Measurements from ENCODE around the gene FITM1.

Gene FITM1

DNA sequence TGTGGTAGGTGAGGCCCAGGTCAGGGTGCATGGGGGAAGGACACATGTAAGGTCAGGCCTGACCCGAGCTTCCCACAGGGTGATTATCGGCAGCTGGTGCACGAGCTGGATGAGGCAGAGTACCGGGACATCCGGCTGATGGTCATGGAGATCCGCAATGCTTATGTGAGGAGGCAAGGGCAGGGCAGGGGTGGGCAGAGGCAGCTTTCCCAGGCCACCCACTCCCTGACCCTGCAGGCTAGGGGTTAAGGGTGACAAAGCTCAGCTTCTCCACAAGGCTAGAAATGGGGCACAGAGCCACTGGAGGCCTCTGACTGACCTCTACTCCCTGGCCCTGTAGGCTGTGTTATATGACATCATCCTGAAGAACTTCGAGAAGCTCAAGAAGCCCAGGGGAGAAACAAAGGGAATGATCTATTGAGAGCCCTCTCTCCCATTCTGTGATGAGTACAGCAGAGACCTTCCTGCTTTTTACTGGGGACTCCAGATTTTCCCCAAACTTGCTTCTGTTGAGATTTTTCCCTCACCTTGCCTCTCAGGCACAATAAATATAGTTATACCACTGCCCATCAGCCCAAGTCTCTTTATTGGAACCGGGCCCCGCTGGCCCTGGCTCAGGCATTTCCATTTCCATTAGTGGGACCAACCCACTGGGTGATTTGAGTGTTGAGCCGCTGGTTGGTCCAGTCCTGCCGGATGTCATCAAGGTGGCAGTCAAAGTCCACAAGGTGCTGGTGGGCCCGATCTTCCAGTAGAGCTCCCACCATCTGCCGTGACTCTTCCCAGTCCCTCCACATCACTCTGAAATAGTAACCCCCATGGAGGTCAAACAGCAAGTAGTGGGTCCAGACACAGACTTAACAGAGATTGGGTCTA lies 8.2 kb downstream of the FITM1 start:
- Histone ChIP-seq H3K9me2 (ENCODE audit: low read depth, low read length) (no peaks in the 10 kb centered on the region), H3K36me3 (ENCODE audit: insufficient read depth, low read length) (peaks cover 39% of the 10 kb centered on the region), H3K27me3 (ENCODE audit: insufficient read depth, low read length) (no peaks in the 10 kb centered on the region), H3F3A (ENCODE audit: insufficient read depth, low read length) (no peaks in the 10 kb centered on the region), H3K9ac (ENCODE audit: low read length) (no peak overlapping the region), H3K4me1 (ENCODE audit: insufficient read depth, low read length, severe bottlenecking) (peaks cover 37% of the 10 kb centered on the region), H3K79me2 (ENCODE audit: insufficient read depth, low read length) (peaks cover 14% of the 10 kb centered on the region), H2AFZ (ENCODE audit: low read length) (no peak overlapping the region), H3K9me3 (ENCODE audit: low read length) (no peaks in the 10 kb centered on the region), H3K27ac (ENCODE audit: low read depth, low read length, poor library complexity, severe bottlenecking) (no peak overlapping the region), H3K4me2 (ENCODE audit: low read length) (peak overlapping the region; percentile 75; the same call in 1 of the 2 replicates), H3K4me3 (ENCODE audit: low read depth, low read length, poor library complexity, severe bottlenecking) (no peak overlapping the region), H4K20me1 (ENCODE audit: insufficient read depth, low read length) (no peaks in the 10 kb centered on the region)
- TF ChIP-seq, protein P1, sequence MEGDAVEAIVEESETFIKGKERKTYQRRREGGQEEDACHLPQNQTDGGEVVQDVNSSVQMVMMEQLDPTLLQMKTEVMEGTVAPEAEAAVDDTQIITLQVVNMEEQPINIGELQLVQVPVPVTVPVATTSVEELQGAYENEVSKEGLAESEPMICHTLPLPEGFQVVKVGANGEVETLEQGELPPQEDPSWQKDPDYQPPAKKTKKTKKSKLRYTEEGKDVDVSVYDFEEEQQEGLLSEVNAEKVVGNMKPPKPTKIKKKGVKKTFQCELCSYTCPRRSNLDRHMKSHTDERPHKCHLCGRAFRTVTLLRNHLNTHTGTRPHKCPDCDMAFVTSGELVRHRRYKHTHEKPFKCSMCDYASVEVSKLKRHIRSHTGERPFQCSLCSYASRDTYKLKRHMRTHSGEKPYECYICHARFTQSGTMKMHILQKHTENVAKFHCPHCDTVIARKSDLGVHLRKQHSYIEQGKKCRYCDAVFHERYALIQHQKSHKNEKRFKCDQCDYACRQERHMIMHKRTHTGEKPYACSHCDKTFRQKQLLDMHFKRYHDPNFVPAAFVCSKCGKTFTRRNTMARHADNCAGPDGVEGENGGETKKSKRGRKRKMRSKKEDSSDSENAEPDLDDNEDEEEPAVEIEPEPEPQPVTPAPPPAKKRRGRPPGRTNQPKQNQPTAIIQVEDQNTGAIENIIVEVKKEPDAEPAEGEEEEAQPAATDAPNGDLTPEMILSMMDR (IDR thresholded peaks at IDR 0.05; ENCODE audit: low read length) = no peak
- TF ChIP-seq EZH2 (IDR thresholded peaks at IDR 0.05; ENCODE audit: borderline replicate concordance, low read length) = no peak

DNA sequence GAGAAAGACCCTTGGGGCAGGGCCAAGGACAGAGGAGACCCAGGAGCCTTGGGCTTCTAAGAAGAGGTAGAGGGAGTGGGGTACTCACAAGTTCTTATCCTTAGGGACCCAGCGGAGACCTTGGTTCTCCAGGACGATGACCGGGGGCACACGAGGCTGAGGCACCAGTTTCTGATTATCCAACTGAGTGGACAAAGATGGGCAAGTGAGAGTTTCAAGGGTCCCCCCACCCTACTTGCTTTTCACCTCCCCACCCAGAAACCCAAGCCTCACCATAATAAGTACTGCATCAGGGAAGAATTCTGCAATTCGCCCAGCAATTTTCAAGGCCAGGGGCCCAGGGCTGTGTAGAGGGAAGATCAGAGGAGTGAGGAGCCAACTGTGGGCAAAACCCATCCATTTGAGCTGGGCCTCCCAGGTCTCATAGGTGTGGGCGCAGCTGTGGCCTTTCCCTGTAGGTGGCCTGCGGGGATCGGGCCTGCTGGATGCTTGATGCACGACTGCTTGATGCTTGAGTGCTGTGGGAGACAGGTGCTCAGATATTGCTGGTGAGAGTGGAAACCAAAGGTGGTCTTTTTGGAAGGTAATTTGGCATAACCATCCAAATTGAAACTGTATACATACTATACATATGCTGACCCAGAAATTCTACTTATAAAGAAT lies 8.9 kb downstream of the FITM1 start:
- Histone ChIP-seq H3K27ac (ENCODE audit: low read depth, low read length, poor library complexity, severe bottlenecking) (peak overlapping the region; percentile 24), H4K20me1 (ENCODE audit: insufficient read depth, low read length) (no peaks in the 10 kb centered on the region), H3K4me2 (ENCODE audit: low read length) (peak overlapping the region; percentile 75), H3F3A (ENCODE audit: insufficient read depth, low read length) (no peaks in the 10 kb centered on the region), H3K36me3 (ENCODE audit: insufficient read depth, low read length) (peaks cover 47% of the 10 kb centered on the region), H3K4me3 (ENCODE audit: low read depth, low read length, poor library complexity, severe bottlenecking) (peak overlapping the region; percentile 78), H3K9ac (ENCODE audit: low read length) (peak overlapping the region; percentile 83), H3K9me2 (ENCODE audit: low read depth, low read length) (no peaks in the 10 kb centered on the region), H2AFZ (ENCODE audit: low read length) (no peak overlapping the region), H3K4me1 (ENCODE audit: insufficient read depth, low read length, severe bottlenecking) (peaks cover 37% of the 10 kb centered on the region), H3K27me3 (ENCODE audit: insufficient read depth, low read length) (no peaks in the 10 kb centered on the region), H3K9me3 (ENCODE audit: low read length) (no peaks in the 10 kb centered on the region), H3K79me2 (ENCODE audit: insufficient read depth, low read length) (peaks cover 14% of the 10 kb centered on the region)
- no peak for TF ChIP-seq EZH2 (IDR thresholded peaks at IDR 0.05; ENCODE audit: borderline replicate concordance, low read length)
- TF ChIP-seq, protein P1 (IDR thresholded peaks at IDR 0.05; ENCODE audit: low read length) = no peak

- H3K4me2 ChIP-seq (ENCODE audit: low read length) = peak within 1 kb of the TSS; percentile 75
- no peaks in the 10 kb centered on the region for H3K27me3 ChIP-seq (ENCODE audit: insufficient read depth, low read length)
- H3K4me3 ChIP-seq (ENCODE audit: low read depth, low read length, poor library complexity, severe bottlenecking) = peak within 1 kb of the TSS; percentile 78
- H3K4me1 ChIP-seq (ENCODE audit: insufficient read depth, low read length, severe bottlenecking) = peaks cover 40% of the 10 kb centered on the region
- H3F3A ChIP-seq (ENCODE audit: insufficient read depth, low read length) = no peaks in the 10 kb centered on the region
- peaks cover 19% of the 10 kb centered on the region for H3K79me2 ChIP-seq (ENCODE audit: insufficient read depth, low read length)
- H4K20me1 ChIP-seq (ENCODE audit: insufficient read depth, low read length) = no peaks in the 10 kb centered on the region
- peak within 1 kb of the TSS; percentile 91 for H3K27ac ChIP-seq (ENCODE audit: low read depth, low read length, poor library complexity, severe bottlenecking)
- no peaks in the 10 kb centered on the region for H3K9me2 ChIP-seq (ENCODE audit: low read depth, low read length)
- peak within 1 kb of the TSS; percentile 83 for H3K9ac ChIP-seq (ENCODE audit: low read length)
- H3K36me3 ChIP-seq (ENCODE audit: insufficient read depth, low read length) = peaks cover 58% of the 10 kb centered on the region
- H2AFZ ChIP-seq (ENCODE audit: low read length) = no peak within 1 kb of the TSS
- TF ChIP-seq, protein P1 (IDR thresholded peaks at IDR 0.05; ENCODE audit: low read length) = no peak
- no peak for TF ChIP-seq EZH2 (IDR thresholded peaks at IDR 0.05; ENCODE audit: borderline replicate concordance, low read length)
- H3K9me3 ChIP-seq (ENCODE audit: low read length) = no peaks in the 10 kb centered on the region
These were observed 10.8 kb downstream of the FITM1 start, which contains the start of gene EMC9 for GRCh38 chr14:24141097-24141880. EMC9 (minus strand) TSS chr14:24141591; CDS start chr14:24141304, 287 bp downstream.
